NT2/D1 (cell line): ENCODE measurements around the gene DMTF1.

Experiments
- SUZ12 ChIP-seq: IDR thresholded peaks from 2 replicates; pipeline ENCODE4 v1.6.1; 2011; ENCODE audit not compliant: insufficient read length, insufficient read depth; ENCODE audit errors: extremely low read depth
- YY1 ChIP-seq: IDR thresholded peaks from 2 replicates; pipeline ENCODE4 v1.6.1; 2011; ENCODE audit not compliant: insufficient read length, insufficient read depth
- ZNF274 ChIP-seq: IDR thresholded peaks from 2 replicates; pipeline ENCODE4 v1.6.1; 2011; ENCODE audit warnings: mild to moderate bottlenecking, low read depth, low read length

GRCh38 chr7:87217983-87218653 is 65.9 kb downstream of the DMTF1 start:
- TF ChIP-seq ZNF274 (no peak), YY1 (no peak), SUZ12 (no peak)
